Esophagus squamous epithelium (tissue), 4 donors: ENCODE measurements around the gene THOC2.

ENCODE experiments used
- CTCF ChIP-seq, 6 experiments: fragments of 450-650 bp in 4 of 6; fragments of 200-600 bp in 2 of 6; sonication (generic) in 2 of 6; IDR thresholded peaks; one replicate each; pipeline ENCODE4 v1.5.1; 2016 to 2019; ENCODE audit warnings: antibody characterized with exemption in 6 of 6, mild to moderate bottlenecking in 4 of 6, moderate library complexity in 4 of 6
- POLR2A ChIP-seq, 4 donors: fragments of 450-650 bp; IDR thresholded peaks; one replicate each; pipeline ENCODE4 v1.6.1; 2017; ENCODE audit warnings: antibody characterized with exemption in 4 of 4, mild to moderate bottlenecking in 4 of 4, moderate library complexity in 3 of 4

GRCh38 chrX:123740536-123740935 is 7.7 kb upstream of the THOC2 start:
- TF ChIP-seq CTCF (IDR thresholded peaks at IDR 0.05): no peak
- TF ChIP-seq POLR2A (IDR thresholded peaks at IDR 0.05): no peak
